Right atrium auricular region (tissue), 2 donors: ENCODE data around the gene MRTFA. TPM values are rescaled to one million over a fixed set of nuclear protein-coding genes. Genes with fewer than 3 reads are reported as not detected.

Source experiments
- DNase-seq: peaks from one replicate; pipeline ENCODE4 v3.0.0-alpha.2; 2019; ENCODE audit warnings: low spot score
- H3K27ac ChIP-seq, 2 donors: fragments of 200-600 bp; sonication (generic); 1 replicate in 1 of 2; 2 replicates in 1 of 2; pipeline ENCODE4 v1.5.1; 2016 to 2019
- H3K27me3 ChIP-seq, 2 donors: fragments of 200-600 bp; sonication (generic); one replicate each; pipeline versions ENCODE4 v1.5.1 to v1.6.0; 2017 to 2019
- H3K36me3 ChIP-seq: fragments of 200-600 bp; sonication (generic); one replicate; pipeline ENCODE4 v1.5.1; 2016
- H3K4me1 ChIP-seq, 2 donors: fragments of 200-600 bp; sonication (generic); one replicate each; pipeline versions ENCODE4 v1.5.1 to v1.6.0; 2017 to 2019
- H3K4me3 ChIP-seq, 2 donors: fragments of 200-600 bp; sonication (generic); 1 replicate in 1 of 2; 2 replicates in 1 of 2; pipeline ENCODE4 v1.5.1; 2017 to 2019; ENCODE audit warnings: mild to moderate bottlenecking in 1 of 2, moderate library complexity in 1 of 2
- H3K9me3 ChIP-seq, 2 donors: fragments of 200-600 bp; sonication (generic); one replicate each; pipeline ENCODE4 v1.5.1; 2019
- total RNA-seq, 2 donors: library from RNA; depleted of rRNA; stranded (reverse); fragments of >200 nt; gene quantifications; one replicate each; pipeline ENCODE4 v1.1.0, GENCODE V29; 2016
- TF ChIP-seq, protein P1 (sequence below), 2 donors: fragments of 200-600 bp; sonication (generic); IDR thresholded peaks; one replicate each; pipeline ENCODE4 v1.5.1; 2019; ENCODE audit warnings: antibody characterized with exemption in 2 of 2

The MRTFA gene
- total RNA-seq, 2 donors from 2014 or later = 45.8 to 55.2 TPM

DNA sequence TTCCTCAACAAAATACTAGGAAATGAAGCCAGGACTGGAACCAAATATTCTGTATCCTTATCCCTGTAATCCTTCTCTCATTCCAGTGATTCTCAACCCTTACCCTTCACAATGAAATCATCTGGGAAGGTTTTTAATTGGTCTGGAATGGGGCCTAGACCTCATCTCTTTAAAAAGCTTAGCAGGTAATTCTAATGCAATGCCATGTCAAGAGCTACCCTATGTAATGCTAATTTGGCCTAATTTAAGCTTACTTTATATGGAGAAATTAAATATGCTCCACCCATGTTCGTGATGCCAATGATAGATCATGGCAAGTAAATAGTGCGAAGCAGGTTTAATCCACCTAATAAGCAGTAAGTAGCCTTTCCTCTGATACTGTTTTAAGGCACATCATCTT lies 164.5 kb downstream of the MRTFA start:
- DNase-seq = no peak
- no peak overlapping the region for H3K4me3 ChIP-seq
- H3K27ac ChIP-seq = no peak overlapping the region
- no peaks in the 10 kb centered on the region for H3K36me3 ChIP-seq
- TF ChIP-seq, protein P1, sequence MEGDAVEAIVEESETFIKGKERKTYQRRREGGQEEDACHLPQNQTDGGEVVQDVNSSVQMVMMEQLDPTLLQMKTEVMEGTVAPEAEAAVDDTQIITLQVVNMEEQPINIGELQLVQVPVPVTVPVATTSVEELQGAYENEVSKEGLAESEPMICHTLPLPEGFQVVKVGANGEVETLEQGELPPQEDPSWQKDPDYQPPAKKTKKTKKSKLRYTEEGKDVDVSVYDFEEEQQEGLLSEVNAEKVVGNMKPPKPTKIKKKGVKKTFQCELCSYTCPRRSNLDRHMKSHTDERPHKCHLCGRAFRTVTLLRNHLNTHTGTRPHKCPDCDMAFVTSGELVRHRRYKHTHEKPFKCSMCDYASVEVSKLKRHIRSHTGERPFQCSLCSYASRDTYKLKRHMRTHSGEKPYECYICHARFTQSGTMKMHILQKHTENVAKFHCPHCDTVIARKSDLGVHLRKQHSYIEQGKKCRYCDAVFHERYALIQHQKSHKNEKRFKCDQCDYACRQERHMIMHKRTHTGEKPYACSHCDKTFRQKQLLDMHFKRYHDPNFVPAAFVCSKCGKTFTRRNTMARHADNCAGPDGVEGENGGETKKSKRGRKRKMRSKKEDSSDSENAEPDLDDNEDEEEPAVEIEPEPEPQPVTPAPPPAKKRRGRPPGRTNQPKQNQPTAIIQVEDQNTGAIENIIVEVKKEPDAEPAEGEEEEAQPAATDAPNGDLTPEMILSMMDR (IDR thresholded peaks at IDR 0.05) = no peak
- peaks cover 0 to 10% of the 10 kb centered on the region in 2 donors for H3K4me1 ChIP-seq
- H3K9me3 ChIP-seq = no peaks in the 10 kb centered on the region
- H3K27me3 ChIP-seq = no peaks in the 10 kb centered on the region

DNA sequence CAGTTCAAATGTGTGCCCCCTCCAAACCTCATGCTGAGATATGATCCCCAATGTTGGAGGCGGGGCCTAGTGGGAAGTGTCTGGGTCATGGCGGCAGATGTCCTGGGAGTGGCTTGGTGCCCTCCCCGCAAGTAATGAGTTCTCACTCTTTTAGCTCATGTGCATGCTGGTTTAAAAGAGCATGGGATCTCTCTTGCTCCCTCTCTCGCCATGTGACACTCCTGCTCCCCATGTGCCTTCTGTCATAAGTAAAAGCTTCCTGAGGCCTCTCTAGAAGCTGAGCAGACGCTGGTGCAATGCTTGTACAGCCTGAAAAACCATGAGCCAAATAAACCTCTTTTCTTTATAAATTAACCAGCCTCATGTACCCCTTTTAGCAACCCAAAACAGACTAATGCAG lies 167.3 kb downstream of the MRTFA start:
- Histone ChIP-seq H3K4me3 (no peak overlapping the region), H3K9me3 (no peaks in the 10 kb centered on the region), H3K27me3 (no peaks in the 10 kb centered on the region), H3K4me1 (peaks cover 0 to 10% of the 10 kb centered on the region in 2 donors), H3K27ac (no peak overlapping the region), H3K36me3 (no peaks in the 10 kb centered on the region)
- no peak for DNase-seq
- TF ChIP-seq, protein P1 (IDR thresholded peaks at IDR 0.05) = no peak

DNA sequence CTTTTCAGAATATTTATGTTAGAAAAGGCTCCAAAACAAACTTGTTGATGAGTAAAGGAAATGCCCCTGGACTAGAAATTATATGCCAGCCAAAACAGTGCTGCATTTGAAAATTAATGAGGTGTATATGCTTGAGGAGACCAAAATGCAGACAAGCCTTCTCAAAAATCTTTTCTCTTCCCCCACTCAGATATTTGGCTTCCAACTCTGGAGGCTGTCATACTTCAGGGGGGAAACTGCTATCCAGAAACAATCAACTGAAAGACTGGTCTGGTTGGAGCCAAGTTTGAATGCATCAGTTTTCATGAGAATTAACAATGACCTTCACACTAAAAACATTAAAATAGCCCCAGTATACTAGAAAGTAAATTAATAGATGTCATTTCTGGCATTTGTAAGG lies 167.9 kb downstream of the MRTFA start:
- TF ChIP-seq, protein P1 (IDR thresholded peaks at IDR 0.05) = no peak
- Histone ChIP-seq H3K9me3 (no peaks in the 10 kb centered on the region), H3K27ac (no peak overlapping the region), H3K4me3 (no peak overlapping the region), H3K36me3 (no peaks in the 10 kb centered on the region), H3K27me3 (no peaks in the 10 kb centered on the region), H3K4me1 (peaks cover 0 to 10% of the 10 kb centered on the region in 2 donors)
- DNase-seq = no peak

DNA sequence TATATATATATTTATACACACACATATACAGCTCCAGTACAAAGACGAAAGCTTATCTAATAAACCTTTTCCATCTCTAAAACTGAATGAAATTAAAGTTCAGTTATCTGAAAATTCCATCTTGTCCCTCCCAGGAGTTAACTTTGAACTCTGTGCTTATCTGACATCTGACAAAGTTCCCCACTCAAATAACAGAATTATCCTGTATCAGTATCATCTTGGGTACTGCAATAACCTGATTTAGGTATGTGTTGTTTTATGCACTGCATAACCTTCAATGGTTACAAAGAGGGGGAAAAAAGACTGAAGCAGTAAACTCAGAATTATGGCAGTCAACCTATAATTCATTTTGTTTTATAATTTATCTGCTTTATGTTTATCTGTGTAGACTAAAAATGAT lies 169.5 kb downstream of the MRTFA start:
- Histone ChIP-seq H3K4me1 (peaks cover 0 to 21% of the 10 kb centered on the region in 2 donors), H3K4me3 (no peak overlapping the region), H3K27ac (no peak overlapping the region), H3K27me3 (no peaks in the 10 kb centered on the region), H3K36me3 (no peaks in the 10 kb centered on the region), H3K9me3 (no peaks in the 10 kb centered on the region)
- TF ChIP-seq, protein P1 (IDR thresholded peaks at IDR 0.05) = no peak
- no peak for DNase-seq

DNA sequence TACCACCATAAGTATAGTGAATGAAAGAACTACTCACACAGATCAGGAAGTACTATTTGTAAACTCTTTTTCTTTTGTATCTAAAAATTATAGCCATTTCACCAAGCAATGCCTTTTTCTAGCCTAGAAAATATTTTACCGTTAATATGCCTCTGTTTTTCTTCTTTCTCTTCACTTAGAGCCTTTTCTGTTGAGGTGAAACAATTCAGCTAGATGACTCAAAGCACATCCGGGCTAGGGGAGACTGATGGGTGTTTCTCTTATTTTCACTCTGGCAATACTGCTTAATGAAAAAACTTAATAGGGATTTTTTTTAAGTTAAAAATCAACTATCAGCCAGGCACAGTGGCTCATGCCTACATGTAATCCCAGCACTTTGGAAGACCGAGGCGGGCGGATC lies 172.8 kb downstream of the MRTFA start:
- TF ChIP-seq, protein P1 (IDR thresholded peaks at IDR 0.05) = no peak

GRCh38 chr22:40463017-40463631 lies 173.4 kb downstream of the MRTFA start:
- peaks cover 0 to 11% of the 10 kb centered on the region in 2 donors for H3K4me1 ChIP-seq
- TF ChIP-seq, protein P1 (IDR thresholded peaks at IDR 0.05) = no peak
- no peaks in the 10 kb centered on the region for H3K9me3 ChIP-seq
- no peak overlapping the region for H3K27ac ChIP-seq
- H3K36me3 ChIP-seq = no peaks in the 10 kb centered on the region
- no peak for DNase-seq
- peak overlapping the region in 1 of 2 donors; percentile 28 for H3K4me3 ChIP-seq
- H3K27me3 ChIP-seq = no peaks in the 10 kb centered on the region

More for the DNA sequence above, 172.8 kb downstream of the MRTFA start:
- Histone ChIP-seq H3K27ac (no peak overlapping the region), H3K4me1 (peaks cover 0 to 16% of the 10 kb centered on the region in 2 donors), H3K27me3 (no peaks in the 10 kb centered on the region), H3K36me3 (no peaks in the 10 kb centered on the region), H3K9me3 (no peaks in the 10 kb centered on the region), H3K4me3 (no peak overlapping the region)
- DNase-seq = no peak
